Coronary artery (tissue), 2 donors: ENCODE data around the gene MAP3K5.

Experiments
- DNase-seq: peaks from one replicate; pipeline ENCODE4 v3.0.0-alpha.2; 2017; ENCODE audit warnings: low spot score
- H3K27ac ChIP-seq, 2 donors: fragments of 200-600 bp; sonication (generic); one replicate each; pipeline ENCODE4 v1.5.1; 2016 to 2019
- H3K4me3 ChIP-seq: fragments of 200-600 bp; sonication (generic); 2 replicates; pipeline ENCODE4 v1.5.1; 2016; ENCODE audit warnings: mild to moderate bottlenecking, moderate library complexity
- CTCF ChIP-seq: fragments of 200-600 bp; sonication (generic); IDR thresholded peaks from one replicate; pipeline ENCODE4 v1.5.1; 2019; ENCODE audit warnings: antibody characterized with exemption

MAP3K5 gene

GRCh38 chr6:136673571-136673970 lies 118.7 kb downstream of the MAP3K5 start:
- no peak overlapping the region for H3K27ac ChIP-seq
- no peak for TF ChIP-seq CTCF
- H3K4me3 ChIP-seq: no peak overlapping the region
- no peak for DNase-seq

- no peak overlapping the region for H3K27ac ChIP-seq
Observed at GRCh38 chr6:136672144-136672543, 120.1 kb downstream of the MAP3K5 start.

GRCh38 chr6:136669299-136669699 lies 123.0 kb downstream of the MAP3K5 start:
- no peak for TF ChIP-seq CTCF
- Histone ChIP-seq H3K4me3 (no peak overlapping the region), H3K27ac (no peak overlapping the region)
- DNase-seq: no peak

More at GRCh38 chr6:136672144-136672543, 120.1 kb downstream of the MAP3K5 start:
- no peak for DNase-seq
- H3K4me3 ChIP-seq: no peak overlapping the region
- TF ChIP-seq CTCF: no peak

- no peak overlapping the region for H3K27ac ChIP-seq
- TF ChIP-seq CTCF: no peak
- no peak for DNase-seq
- H3K4me3 ChIP-seq: no peak overlapping the region
Observed at GRCh38 chr6:136668571-136668970, 123.7 kb downstream of the MAP3K5 start.

GRCh38 chr6:136666041-136666440 lies 126.2 kb downstream of the MAP3K5 start:
- DNase-seq: no peak
- H3K4me3 ChIP-seq: no peak overlapping the region
- no peak for TF ChIP-seq CTCF
- H3K27ac ChIP-seq: no peak overlapping the region

- Histone ChIP-seq H3K27ac (no peak overlapping the region), H3K4me3 (no peak overlapping the region)
- DNase-seq: no peak
- no peak for TF ChIP-seq CTCF
Observed at GRCh38 chr6:136662347-136663237, 129.7 kb downstream of the MAP3K5 start.

GRCh38 chr6:136660727-136661126 lies 131.6 kb downstream of the MAP3K5 start:
- Histone ChIP-seq H3K27ac (no peak overlapping the region), H3K4me3 (no peak overlapping the region)
- TF ChIP-seq CTCF: no peak
- DNase-seq: no peak
